Thyroid gland (tissue), 4 donors: ENCODE results near the gene DELE1.

Source experiments
- POLR2A ChIP-seq, 2 donors: fragments of 450-650 bp; IDR thresholded peaks; one replicate each; pipeline ENCODE4 v1.6.1; 2017; ENCODE audit warnings: antibody characterized with exemption in 2 of 2, mild to moderate bottlenecking in 2 of 2, moderate library complexity in 1 of 2
- TF ChIP-seq, protein P1 (sequence below), 6 experiments: fragments of 200-600 bp in 3 of 6; fragments of 450-650 bp in 3 of 6; sonication (generic) in 3 of 6; IDR thresholded peaks; one replicate each; pipeline ENCODE4 v1.5.1; 2016 to 2019; ENCODE audit warnings: antibody characterized with exemption in 6 of 6, mild to moderate bottlenecking in 2 of 6, inconsistent platforms in 1 of 6, moderate library complexity in 1 of 6

DNA sequence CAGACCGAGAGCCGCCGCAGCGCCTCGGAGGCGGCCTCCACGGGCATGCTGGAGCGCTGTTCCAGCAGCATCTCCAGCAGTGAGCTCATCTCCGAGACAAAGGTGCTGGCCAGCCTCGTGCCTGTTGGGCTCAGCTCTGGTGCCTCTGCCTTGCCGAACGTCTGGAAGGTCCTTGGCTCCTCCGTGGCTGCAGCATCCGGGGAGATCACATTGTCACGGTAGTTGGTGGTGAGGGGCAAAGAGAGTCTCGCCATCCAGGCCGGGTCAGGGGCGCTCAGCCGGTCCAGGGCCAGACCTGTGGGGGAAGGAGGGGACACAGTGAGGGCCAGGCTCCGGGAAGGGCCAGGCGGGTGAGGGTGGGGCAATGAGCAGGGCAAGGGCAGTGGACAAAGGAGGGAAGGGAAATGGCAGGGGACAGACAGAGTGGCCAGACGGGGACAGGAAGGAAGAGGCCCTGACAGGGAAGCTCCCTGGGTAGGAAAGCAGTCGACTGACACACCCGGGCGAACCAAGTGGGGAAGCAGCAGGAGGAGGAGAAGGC is 21.9 kb downstream of the DELE1 start:
- TF ChIP-seq POLR2A (IDR thresholded peaks at IDR 0.05), result no peak
- TF ChIP-seq, protein P1, sequence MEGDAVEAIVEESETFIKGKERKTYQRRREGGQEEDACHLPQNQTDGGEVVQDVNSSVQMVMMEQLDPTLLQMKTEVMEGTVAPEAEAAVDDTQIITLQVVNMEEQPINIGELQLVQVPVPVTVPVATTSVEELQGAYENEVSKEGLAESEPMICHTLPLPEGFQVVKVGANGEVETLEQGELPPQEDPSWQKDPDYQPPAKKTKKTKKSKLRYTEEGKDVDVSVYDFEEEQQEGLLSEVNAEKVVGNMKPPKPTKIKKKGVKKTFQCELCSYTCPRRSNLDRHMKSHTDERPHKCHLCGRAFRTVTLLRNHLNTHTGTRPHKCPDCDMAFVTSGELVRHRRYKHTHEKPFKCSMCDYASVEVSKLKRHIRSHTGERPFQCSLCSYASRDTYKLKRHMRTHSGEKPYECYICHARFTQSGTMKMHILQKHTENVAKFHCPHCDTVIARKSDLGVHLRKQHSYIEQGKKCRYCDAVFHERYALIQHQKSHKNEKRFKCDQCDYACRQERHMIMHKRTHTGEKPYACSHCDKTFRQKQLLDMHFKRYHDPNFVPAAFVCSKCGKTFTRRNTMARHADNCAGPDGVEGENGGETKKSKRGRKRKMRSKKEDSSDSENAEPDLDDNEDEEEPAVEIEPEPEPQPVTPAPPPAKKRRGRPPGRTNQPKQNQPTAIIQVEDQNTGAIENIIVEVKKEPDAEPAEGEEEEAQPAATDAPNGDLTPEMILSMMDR (IDR thresholded peaks at IDR 0.05), result no peak
